MM.1S (cell line): ENCODE data around the gene SPEG.

Experiments used
- DNase-seq: peaks from one replicate; pipeline ENCODE4 v3.0.0-alpha.2; 2015
- H2AFZ ChIP-seq: fragments of 300-600 bp; sonication (generic); 2 replicates; pipeline ENCODE4 v1.6.0; 2016; ENCODE audit warnings: antibody characterized with exemption, low read length
- H3F3A ChIP-seq: fragments of 300-600 bp; sonication (generic); 2 replicates; pipeline ENCODE4 v1.6.1; 2016; ENCODE audit warnings: mild to moderate bottlenecking, antibody characterized with exemption, low read length, moderate library complexity, mixed read lengths; ENCODE audit not compliant: insufficient read depth
- H3K27ac ChIP-seq: fragments of 300-600 bp; sonication (generic); 2 replicates; pipeline ENCODE4 v1.5.1; 2016; ENCODE audit warnings: mild to moderate bottlenecking, low read length
- H3K27me3 ChIP-seq: fragments of 300-600 bp; sonication (generic); replicated peaks from 2 replicates; pipeline ENCODE4 v1.6.0; 2016; ENCODE audit warnings: low read length; ENCODE audit not compliant: insufficient read depth
- H3K36me3 ChIP-seq: fragments of 300-600 bp; sonication (generic); replicated peaks from 2 replicates; pipeline ENCODE4 v1.6.1; 2016; ENCODE audit warnings: mild to moderate bottlenecking, low read length, mixed read lengths; ENCODE audit not compliant: insufficient read depth
- H3K4me1 ChIP-seq: fragments of 300-600 bp; sonication (generic); 2 replicates; pipeline ENCODE4 v1.6.1; 2016; ENCODE audit warnings: low read length, mixed read lengths
- H3K4me2 ChIP-seq: fragments of 300-600 bp; sonication (generic); 2 replicates; pipeline ENCODE4 v1.6.0; 2016; ENCODE audit warnings: low read depth, low read length
- H3K4me3 ChIP-seq: fragments of 300-600 bp; sonication (generic); 2 replicates; pipeline ENCODE4 v1.5.1; 2016; ENCODE audit warnings: low read length, mixed read lengths
- H3K79me2 ChIP-seq: fragments of 300-600 bp; sonication (generic); 2 replicates; pipeline ENCODE4 v1.6.1; 2016; ENCODE audit warnings: mixed run types, low read length, mixed read lengths
- H3K9ac ChIP-seq: fragments of 300-600 bp; sonication (generic); 2 replicates; pipeline ENCODE4 v1.6.1; 2016; ENCODE audit warnings: low read length, mixed read lengths
- H3K9me2 ChIP-seq: fragments of 300-600 bp; sonication (generic); replicated peaks from 2 replicates; pipeline ENCODE4 v1.6.1; 2016; ENCODE audit warnings: mild to moderate bottlenecking, low read length, mixed read lengths; ENCODE audit not compliant: insufficient read depth
- H3K9me3 ChIP-seq: fragments of 300-600 bp; sonication (generic); replicated peaks from 2 replicates; pipeline ENCODE4 v1.6.1; 2016; ENCODE audit warnings: mild to moderate bottlenecking, low read length, mixed read lengths; ENCODE audit not compliant: insufficient read depth
- H4K20me1 ChIP-seq: fragments of 300-600 bp; sonication (generic); 2 replicates; pipeline ENCODE4 v1.6.1; 2016; ENCODE audit warnings: mild to moderate bottlenecking, low read length, moderate library complexity, mixed read lengths; ENCODE audit not compliant: insufficient read depth
- EZH2 ChIP-seq: fragments of 300-600 bp; sonication (generic); optimal IDR thresholded peaks from 2 replicates; pipeline ENCODE3; 2017; ENCODE audit warnings: low read depth, mild to moderate bottlenecking, antibody characterized with exemption, low read length, mixed read lengths
- EZH2phosphoT487 ChIP-seq: fragments of 300-600 bp; sonication (generic); IDR thresholded peaks from 2 replicates; pipeline ENCODE4 v1.6.1; 2018; ENCODE audit warnings: antibody characterized with exemption, low read length
- TF ChIP-seq, protein P1 (sequence below): fragments of 300-600 bp; sonication (generic); IDR thresholded peaks from 2 replicates; pipeline ENCODE4 v1.5.1; 2016; ENCODE audit warnings: antibody characterized with exemption, low read length, mixed read lengths

The SPEG gene

DNA sequence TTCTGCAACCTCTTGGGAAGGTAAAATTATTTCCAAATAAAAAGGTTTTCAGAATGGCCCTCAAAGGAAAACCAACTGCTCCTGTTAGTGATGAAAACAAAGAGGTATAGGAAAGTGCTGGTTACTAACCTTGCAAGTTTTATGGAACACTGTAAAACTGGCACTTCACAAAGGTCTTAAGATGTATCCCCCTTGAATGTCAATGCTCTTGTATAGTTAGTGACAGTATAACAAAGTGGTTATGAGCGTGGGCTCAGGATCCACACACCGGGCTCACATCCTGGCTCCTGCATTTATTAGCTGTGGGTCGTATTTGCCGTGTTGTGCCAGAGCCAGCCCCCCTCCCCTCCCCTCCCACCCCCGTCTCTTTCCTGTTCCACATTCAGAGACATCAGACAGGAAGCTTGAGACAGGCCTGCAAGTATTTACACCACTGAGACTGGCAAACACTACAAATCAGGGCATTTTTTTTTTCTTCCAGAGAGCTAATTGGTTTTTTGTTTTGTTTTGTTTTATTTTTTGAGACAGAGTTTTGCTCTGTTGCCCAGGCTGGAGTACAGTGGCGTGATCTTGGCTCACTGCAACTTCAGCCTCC, 37.7 kb upstream of the SPEG start:
- Histone ChIP-seq H2AFZ (no peak overlapping the region), H3K9ac (no peak overlapping the region), H3K9me2 (no peaks in the 10 kb centered on the region), H3K4me3 (no peak overlapping the region), H4K20me1 (no peaks in the 10 kb centered on the region), H3K27me3 (no peaks in the 10 kb centered on the region), H3K79me2 (no peaks in the 10 kb centered on the region), H3K27ac (no peak overlapping the region), H3K36me3 (no peaks in the 10 kb centered on the region), H3K4me2 (no peak overlapping the region), H3F3A (no peaks in the 10 kb centered on the region), H3K4me1 (peaks cover 6% of the 10 kb centered on the region; the same call in 1 of the 2 replicates), H3K9me3 (no peaks in the 10 kb centered on the region)
- no peak for DNase-seq
- no peak for TF ChIP-seq EZH2
- TF ChIP-seq, protein P1, sequence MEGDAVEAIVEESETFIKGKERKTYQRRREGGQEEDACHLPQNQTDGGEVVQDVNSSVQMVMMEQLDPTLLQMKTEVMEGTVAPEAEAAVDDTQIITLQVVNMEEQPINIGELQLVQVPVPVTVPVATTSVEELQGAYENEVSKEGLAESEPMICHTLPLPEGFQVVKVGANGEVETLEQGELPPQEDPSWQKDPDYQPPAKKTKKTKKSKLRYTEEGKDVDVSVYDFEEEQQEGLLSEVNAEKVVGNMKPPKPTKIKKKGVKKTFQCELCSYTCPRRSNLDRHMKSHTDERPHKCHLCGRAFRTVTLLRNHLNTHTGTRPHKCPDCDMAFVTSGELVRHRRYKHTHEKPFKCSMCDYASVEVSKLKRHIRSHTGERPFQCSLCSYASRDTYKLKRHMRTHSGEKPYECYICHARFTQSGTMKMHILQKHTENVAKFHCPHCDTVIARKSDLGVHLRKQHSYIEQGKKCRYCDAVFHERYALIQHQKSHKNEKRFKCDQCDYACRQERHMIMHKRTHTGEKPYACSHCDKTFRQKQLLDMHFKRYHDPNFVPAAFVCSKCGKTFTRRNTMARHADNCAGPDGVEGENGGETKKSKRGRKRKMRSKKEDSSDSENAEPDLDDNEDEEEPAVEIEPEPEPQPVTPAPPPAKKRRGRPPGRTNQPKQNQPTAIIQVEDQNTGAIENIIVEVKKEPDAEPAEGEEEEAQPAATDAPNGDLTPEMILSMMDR, result no peak
- TF ChIP-seq EZH2phosphoT487, result no peak

DNA sequence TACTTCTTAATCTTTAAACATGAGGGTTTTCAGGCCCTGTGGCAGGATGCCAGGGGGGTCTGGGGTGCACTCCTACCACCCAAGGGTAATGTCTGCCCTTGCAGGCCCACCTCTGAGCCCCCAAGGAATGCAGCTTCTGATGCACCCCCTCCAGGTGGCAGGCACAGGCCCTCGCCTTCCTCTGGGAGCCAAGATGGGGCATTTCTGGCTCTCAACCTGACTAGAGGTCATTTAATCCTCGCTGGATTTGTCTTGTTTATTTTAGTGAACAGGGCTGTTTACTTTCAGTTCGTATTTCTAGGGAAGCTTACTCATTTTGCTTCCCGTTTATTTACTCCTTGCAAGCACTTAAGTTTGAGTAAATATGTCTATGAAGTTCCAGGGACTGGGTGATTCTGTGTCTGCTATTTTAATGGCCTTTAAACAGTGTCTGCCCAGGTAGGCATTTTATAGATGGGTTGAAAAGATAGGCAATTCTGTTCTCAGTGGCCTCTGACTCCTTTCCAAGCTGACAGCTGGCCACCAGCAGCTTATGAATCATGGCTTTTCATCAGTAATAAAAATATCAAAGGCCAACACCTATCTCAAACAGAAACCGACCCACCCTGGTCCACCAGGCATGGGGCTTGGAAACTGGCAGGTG, 35.8 kb upstream of the SPEG start:
- Histone ChIP-seq H3K4me1 (peaks cover 6% of the 10 kb centered on the region; the same call in 1 of the 2 replicates), H3K36me3 (no peaks in the 10 kb centered on the region), H3K9ac (peak overlapping the region; percentile 28; the same call in 1 of the 2 replicates), H3K27ac (no peak overlapping the region; the same call in 1 of the 2 replicates), H2AFZ (peak overlapping the region; percentile 75), H3K79me2 (no peaks in the 10 kb centered on the region), H3K4me3 (peak overlapping the region; percentile 6; the same call in 1 of the 2 replicates), H3K9me2 (no peaks in the 10 kb centered on the region), H3F3A (no peaks in the 10 kb centered on the region), H3K4me2 (peak overlapping the region; percentile 57), H4K20me1 (no peaks in the 10 kb centered on the region), H3K9me3 (no peaks in the 10 kb centered on the region), H3K27me3 (no peaks in the 10 kb centered on the region)
- peak; percentile 10 for DNase-seq
- TF ChIP-seq EZH2 (no peak), EZH2phosphoT487 (no peak)
- TF ChIP-seq, protein P1, result no peak

DNA sequence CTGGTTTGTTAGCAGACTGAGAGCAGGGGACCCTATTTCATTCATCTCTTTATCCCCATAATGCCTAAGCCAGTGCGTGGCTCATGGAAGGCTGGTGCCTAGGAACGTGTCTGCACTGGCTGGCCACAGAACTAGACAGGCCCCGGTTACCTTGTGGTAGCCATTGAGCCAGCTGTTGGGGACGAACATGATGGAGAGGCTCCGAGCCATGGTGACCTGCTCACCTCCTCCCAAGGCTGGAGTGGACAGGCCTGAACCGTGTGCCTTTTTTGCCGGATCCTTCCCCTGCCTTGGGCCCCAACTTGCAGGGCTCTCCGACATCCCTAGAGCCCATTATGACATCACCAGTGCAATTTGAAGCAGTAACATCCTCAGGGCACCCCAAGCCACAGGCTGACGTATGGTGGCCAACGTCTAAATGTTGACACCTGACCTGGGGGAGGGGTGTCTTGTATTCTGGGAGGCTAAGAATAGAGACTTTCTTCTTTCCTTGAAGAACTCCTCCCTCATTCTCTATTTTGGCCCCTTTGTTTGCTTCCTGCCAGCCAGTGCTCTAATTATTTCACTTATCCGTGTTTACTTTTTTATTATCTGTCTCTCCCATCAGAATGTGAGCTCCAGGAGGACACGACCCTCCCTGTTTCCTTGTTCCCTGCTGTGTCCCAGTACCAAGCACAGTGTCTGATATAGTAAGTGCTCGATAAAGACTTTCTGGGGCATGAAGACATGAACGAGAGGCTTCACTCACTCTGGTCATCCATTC, 34.7 kb upstream of the SPEG start:
- H3K36me3 ChIP-seq, result no peaks in the 10 kb centered on the region
- no peaks in the 10 kb centered on the region for H3K79me2 ChIP-seq
- no peaks in the 10 kb centered on the region for H4K20me1 ChIP-seq
- H3K4me1 ChIP-seq, result peaks cover 6% of the 10 kb centered on the region; the same call in 1 of the 2 replicates
- no peaks in the 10 kb centered on the region for H3K27me3 ChIP-seq
- DNase-seq, result no peak
- TF ChIP-seq, protein P1, result no peak
- TF ChIP-seq EZH2phosphoT487 (no peak), EZH2 (no peak)
- no peak overlapping the region for H3K4me3 ChIP-seq
- no peaks in the 10 kb centered on the region for H3K9me3 ChIP-seq
- H3K9me2 ChIP-seq, result no peaks in the 10 kb centered on the region
- peak overlapping the region; percentile 57; the same call in 1 of the 2 replicates for H3K4me2 ChIP-seq
- H3K27ac ChIP-seq, result no peak overlapping the region
- no peak overlapping the region for H3K9ac ChIP-seq
- peak overlapping the region; percentile 75; the same call in 1 of the 2 replicates for H2AFZ ChIP-seq
- no peaks in the 10 kb centered on the region for H3F3A ChIP-seq
